ENCODE results near the gene PPP1R3C. TPM values are rescaled to one million over a fixed set of nuclear protein-coding genes. Genes with fewer than 3 reads are reported as not detected.

PPP1R3C gene
- total RNA-seq, 4 donors from 2014 or later = 1.1 to 4.6 (median 3.0) TPM

- WGBS, 2 donors (ENCODE audit: low coverage in 1 of 2) = 65 to 71% methylated on average over 2 of the region's 2 CpGs
- Histone ChIP-seq H3K27ac (no peak overlapping the region), H3K9me3 (no peaks in the 10 kb centered on the region), H3K27me3 (no peaks in the 10 kb centered on the region), H3K36me3 (no peaks in the 10 kb centered on the region), H3K4me1 (no peaks in the 10 kb centered on the region), H3K4me3 (no peak overlapping the region)
- intact Hi-C loops (cut with DNase I; ENCODE audit: low total_unique reads) (no loop called here), in situ Hi-C loops (cut with MboI; ENCODE audit: low pct_ligation_motif_present in 1 of 4, low pct_unique_long_range_greater_than_20kb in 1 of 4, low sequenced_read_pairs in 3 of 4) (loop anchor here in 2 of 4 donors (25.0 kb wide), 4 partner anchors 156 to 356 kb away; no protein-coding TSS in a partner anchor)
- TF ChIP-seq EP300 (IDR thresholded peaks at IDR 0.05; ENCODE audit: low read depth) = no peak
- TF ChIP-seq, protein P1, sequence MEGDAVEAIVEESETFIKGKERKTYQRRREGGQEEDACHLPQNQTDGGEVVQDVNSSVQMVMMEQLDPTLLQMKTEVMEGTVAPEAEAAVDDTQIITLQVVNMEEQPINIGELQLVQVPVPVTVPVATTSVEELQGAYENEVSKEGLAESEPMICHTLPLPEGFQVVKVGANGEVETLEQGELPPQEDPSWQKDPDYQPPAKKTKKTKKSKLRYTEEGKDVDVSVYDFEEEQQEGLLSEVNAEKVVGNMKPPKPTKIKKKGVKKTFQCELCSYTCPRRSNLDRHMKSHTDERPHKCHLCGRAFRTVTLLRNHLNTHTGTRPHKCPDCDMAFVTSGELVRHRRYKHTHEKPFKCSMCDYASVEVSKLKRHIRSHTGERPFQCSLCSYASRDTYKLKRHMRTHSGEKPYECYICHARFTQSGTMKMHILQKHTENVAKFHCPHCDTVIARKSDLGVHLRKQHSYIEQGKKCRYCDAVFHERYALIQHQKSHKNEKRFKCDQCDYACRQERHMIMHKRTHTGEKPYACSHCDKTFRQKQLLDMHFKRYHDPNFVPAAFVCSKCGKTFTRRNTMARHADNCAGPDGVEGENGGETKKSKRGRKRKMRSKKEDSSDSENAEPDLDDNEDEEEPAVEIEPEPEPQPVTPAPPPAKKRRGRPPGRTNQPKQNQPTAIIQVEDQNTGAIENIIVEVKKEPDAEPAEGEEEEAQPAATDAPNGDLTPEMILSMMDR (IDR thresholded peaks at IDR 0.05) = no peak
- no peak for TF ChIP-seq POLR2A (IDR thresholded peaks at IDR 0.05)
- TF ChIP-seq POLR2AphosphoS5 (IDR thresholded peaks at IDR 0.05) = no peak
- no peak for DNase-seq
Observed at GRCh38 chr10:91642831-91643692, 10.2 kb upstream of the PPP1R3C start.

DNA sequence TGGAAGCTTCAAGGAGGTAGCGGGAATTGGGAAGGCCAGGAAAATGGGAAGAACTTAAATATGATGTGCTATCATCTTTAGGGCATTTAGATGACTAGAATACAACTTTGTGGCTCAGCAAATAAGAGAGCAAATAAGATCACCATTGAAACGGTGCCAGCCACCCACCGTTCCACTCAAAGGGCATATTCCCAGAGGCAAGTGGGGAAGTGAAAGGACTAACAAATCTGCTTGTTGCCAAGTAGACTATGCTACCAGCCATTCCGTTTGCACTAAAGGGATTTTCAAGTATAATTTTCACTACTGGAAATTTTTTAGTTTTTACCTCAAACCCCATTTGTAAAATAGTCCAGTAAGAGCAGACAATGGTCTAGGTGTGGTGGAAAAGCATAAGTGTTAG, 4.0 kb upstream of the PPP1R3C start:
- intact Hi-C loops (cut with DNase I; ENCODE audit: low total_unique reads) (loop anchor here (10.0 kb wide), 1 partner anchor 252 kb away; no protein-coding TSS in a partner anchor), in situ Hi-C loops (cut with MboI; ENCODE audit: low pct_ligation_motif_present in 1 of 4, low pct_unique_long_range_greater_than_20kb in 1 of 4, low sequenced_read_pairs in 3 of 4) (loop anchor here (5.0 to 25.0 kb wide), 7 partner anchors 140 to 350 kb away; no protein-coding TSS in a partner anchor)
- TF ChIP-seq POLR2AphosphoS5 (IDR thresholded peaks at IDR 0.05) = no peak
- TF ChIP-seq, protein P1 (IDR thresholded peaks at IDR 0.05) = no peak
- TF ChIP-seq POLR2A (IDR thresholded peaks at IDR 0.05) = no peak
- TF ChIP-seq EP300 (IDR thresholded peaks at IDR 0.05; ENCODE audit: low read depth) = no peak
- no peak for DNase-seq
- peaks cover 22% of the 10 kb centered on the region for H3K27me3 ChIP-seq
- H3K36me3 ChIP-seq = no peaks in the 10 kb centered on the region
- WGBS, 2 donors (ENCODE audit: low coverage in 1 of 2) = 69 to 71% methylated on average over 4 of the region's 4 CpGs
- peaks cover 0 to 10% (median 2%) of the 10 kb centered on the region in 4 donors for H3K4me1 ChIP-seq
- H3K9me3 ChIP-seq = no peaks in the 10 kb centered on the region
- H3K27ac ChIP-seq = no peak overlapping the region
- H3K4me3 ChIP-seq = no peak overlapping the region

GRCh38 chr10:91635401-91636400, 2.8 kb upstream of the PPP1R3C start:
- peak; percentile 65 for DNase-seq
- intact Hi-C loops (cut with DNase I; ENCODE audit: low total_unique reads) (loop anchor here (2.0 to 10.0 kb wide), 2 partner anchors 143 to 251 kb away; no protein-coding TSS in a partner anchor), in situ Hi-C loops (cut with MboI; ENCODE audit: low pct_ligation_motif_present in 1 of 4, low pct_unique_long_range_greater_than_20kb in 1 of 4, low sequenced_read_pairs in 3 of 4) (loop anchor here (5.0 to 25.0 kb wide), 7 partner anchors 138 to 348 kb away; no protein-coding TSS in a partner anchor)
- H3K27ac ChIP-seq = no peak overlapping the region
- 46 to 58% methylated on average over 10 of the region's 10 CpGs for WGBS, 2 donors (ENCODE audit: low coverage in 1 of 2)
- H3K9me3 ChIP-seq = no peaks in the 10 kb centered on the region
- H3K36me3 ChIP-seq = no peaks in the 10 kb centered on the region
- peaks cover 0 to 18% (median 2%) of the 10 kb centered on the region in 4 donors for H3K4me1 ChIP-seq
- peaks cover 22% of the 10 kb centered on the region for H3K27me3 ChIP-seq
- TF ChIP-seq, protein P1 (IDR thresholded peaks at IDR 0.05) = peak; percentile 71 to 87 (median 78)
- TF ChIP-seq POLR2AphosphoS5 (IDR thresholded peaks at IDR 0.05) = no peak
- no peak overlapping the region for H3K4me3 ChIP-seq
